NCI-H748 (cell line): ENCODE measurements around the gene OR8J1.
"Not testable (repeated sequence)": the region's sequence is repeated elsewhere in the genome, so short reads cannot be mapped to it uniquely, and the experiment has no call there.

Source experiments
- DNase-seq: peaks from one replicate; lab custom pipeline; 2025; ENCODE audit not compliant: unreplicated experiment; lab: John Stamatoyannopoulos, UW

OR8J1 gene

GRCh38 chr11:56353991-56354390, at the start of gene OR8J1:
Gene OR8J1, plus strand, starts transcription at chr11:56354291. Its CDS starts 5,956 bp downstream, at chr11:56360247.
- no peak for DNase-seq

GRCh38 chr11:56307836-56308235, 46.3 kb upstream of the OR8J1 start:
- DNase-seq, result no peak

- DNase-seq, result no peak
Observed at GRCh38 chr11:56314844-56315243, 39.2 kb upstream of the OR8J1 start, which contains the start of gene OR8K3. Gene OR8K3, plus strand, starts transcription at chr11:56315144. Its CDS starts 3,163 bp downstream, at chr11:56318307.

GRCh38 chr11:56331861-56332491, 22.1 kb upstream of the OR8J1 start:
- DNase-seq, result no peak

- no peak for DNase-seq
Observed at GRCh38 chr11:56333156-56333555, 20.9 kb upstream of the OR8J1 start.

- no peak for DNase-seq
Observed at GRCh38 chr11:56340289-56340688, 13.8 kb upstream of the OR8J1 start.

- DNase-seq, result no peak
Observed at GRCh38 chr11:56345739-56346138, 8.4 kb upstream of the OR8J1 start, which contains the start of gene OR8K1. Gene OR8K1, plus strand, starts transcription at chr11:56346039. Its CDS starts 0 bp downstream, at chr11:56346039.

GRCh38 chr11:56375324-56375723, 21.2 kb downstream of the OR8J1 start, which contains the start of gene OR8U1:
Gene OR8U1, plus strand, starts transcription at chr11:56375624. Its CDS starts 0 bp downstream, at chr11:56375624.
- no peak for DNase-seq

- DNase-seq, result no peak
Observed at GRCh38 chr11:56380120-56380519, 26.0 kb downstream of the OR8J1 start.

- no peak for DNase-seq
Observed at GRCh38 chr11:56394381-56394780, 40.3 kb downstream of the OR8J1 start.

- DNase-seq, result peak; percentile 44
Observed at GRCh38 chr11:56396047-56396446, 42.0 kb downstream of the OR8J1 start.

- DNase-seq, result not testable (repeated sequence)
Observed at GRCh38 chr11:56401858-56402461, 47.9 kb downstream of the OR8J1 start.

- DNase-seq, result no peak
Observed at GRCh38 chr11:56404393-56404792, 50.3 kb downstream of the OR8J1 start.

GRCh38 chr11:56410801-56411200, 56.7 kb downstream of the OR8J1 start:
- DNase-seq, result no peak
